ENCODE results near the gene TPM3. TPM values are rescaled to one million over a fixed set of nuclear protein-coding genes. Genes with fewer than 3 reads are reported as not detected.

The TPM3 gene
- total RNA-seq, 4 donors from 2014 or later, result 227 to 352 (median 298) TPM

GRCh38 chr1:154183046-154183915, 8.6 kb downstream of the TPM3 start:
- Histone ChIP-seq H3K4me1 (peaks cover 26 to 29% of the 10 kb centered on the region in 2 donors), H3K27ac (peak overlapping the region; percentile 66 to 79 (median 73)), H3K4me3 (replicated peaks in 1 of 3) (peak overlapping the region; percentile 34 to 94 (median 71)), H3K27me3 (no peaks in the 10 kb centered on the region), H3K36me3 (no peaks in the 10 kb centered on the region), H3K9me3 (no peaks in the 10 kb centered on the region)
- WGBS, 2 donors, result 6 to 11% methylated on average over 26 to 41 of the region's 41 CpGs
- TF ChIP-seq CTCF (IDR thresholded peaks at IDR 0.05) (peak in 1 of 6 experiments; percentile 11), POLR2A (IDR thresholded peaks at IDR 0.05) (peak; percentile 87 to 99)
- peak; percentile 98 to 99 for DNase-seq
- intact Hi-C loops (cut with DNase I), result loop anchor here (5.0 kb wide), 1 partner anchor 39 kb away; the partner anchor contains the start of gene UBAP2L

GRCh38 chr1:154182344-154183045, 9.4 kb downstream of the TPM3 start:
- TF ChIP-seq CTCF (IDR thresholded peaks at IDR 0.05) (no peak), POLR2A (IDR thresholded peaks at IDR 0.05) (peak in 1 of 2 donors; percentile 4)
- no peaks in the 10 kb centered on the region for H3K36me3 ChIP-seq
- H3K27ac ChIP-seq, result peak overlapping the region; percentile 66 to 79 (median 73)
- DNase-seq, result peak; percentile 58 to 69
- no peaks in the 10 kb centered on the region for H3K9me3 ChIP-seq
- intact Hi-C loops (cut with DNase I), result loop anchor here (5.0 kb wide), 1 partner anchor 40 kb away; the partner anchor contains the start of gene UBAP2L
- peaks cover 29% of the 10 kb centered on the region in 2 donors for H3K4me1 ChIP-seq
- H3K4me3 ChIP-seq (replicated peaks in 1 of 3), result peak overlapping the region; percentile 34 to 94 (median 71)
- H3K27me3 ChIP-seq, result no peaks in the 10 kb centered on the region
- 1% methylated on average over 18 to 30 of the region's 35 CpGs for WGBS, 2 donors

- intact Hi-C loops (cut with DNase I), result loop anchor here (5.0 kb wide), 1 partner anchor 40 kb away; the partner anchor contains the start of gene UBAP2L
- WGBS, 2 donors, result 0 to 5% methylated on average over 4 to 6 of the region's 6 CpGs
- TF ChIP-seq POLR2A (IDR thresholded peaks at IDR 0.05), result no peak
- no peak for TF ChIP-seq CTCF (IDR thresholded peaks at IDR 0.05)
Measured at GRCh38 chr1:154181944-154182343, 10.0 kb downstream of the TPM3 start.

GRCh38 chr1:154179946-154180687, 11.8 kb downstream of the TPM3 start:
- 74 to 77% methylated on average over 3 of the region's 3 CpGs for WGBS, 2 donors
- Histone ChIP-seq H3K36me3 (peaks cover 0 to 5% of the 10 kb centered on the region in 2 donors), H3K27me3 (no peaks in the 10 kb centered on the region), H3K4me3 (replicated peaks in 1 of 3) (no peak overlapping the region), H3K27ac (no peak overlapping the region), H3K9me3 (no peaks in the 10 kb centered on the region), H3K4me1 (peaks cover 37 to 51% of the 10 kb centered on the region in 2 donors)
- no peak for DNase-seq
- intact Hi-C loops (cut with DNase I), result loop anchor here (5.0 kb wide), 1 partner anchor 42 kb away; the partner anchor contains the start of gene UBAP2L
- TF ChIP-seq POLR2A (IDR thresholded peaks at IDR 0.05), result no peak
- TF ChIP-seq CTCF (IDR thresholded peaks at IDR 0.05), result no peak

More at GRCh38 chr1:154181944-154182343, 10.0 kb downstream of the TPM3 start:
- Histone ChIP-seq H3K27me3 (no peaks in the 10 kb centered on the region), H3K27ac (peak overlapping the region; percentile 66 to 79 (median 73)), H3K9me3 (no peaks in the 10 kb centered on the region), H3K4me3 (replicated peaks in 1 of 3) (peak overlapping the region; percentile 34 to 94 (median 71)), H3K4me1 (peaks cover 29 to 35% of the 10 kb centered on the region in 2 donors), H3K36me3 (no peaks in the 10 kb centered on the region)
- no peak for DNase-seq
